ES-I3 (cell line): ENCODE results near the gene LRRC39.
"Not testable (repeated sequence)": the region's sequence is repeated elsewhere in the genome, so short reads cannot be mapped to it uniquely, and the experiment has no call there.

ENCODE experiments used
- H3K36me3 ChIP-seq: 2 replicates; pipeline ENCODE4 v1.6.1; 2013; ENCODE audit warnings: mild to moderate bottlenecking, low read length, control low read depth, moderate library complexity; ENCODE audit not compliant: insufficient read depth
- H3K4me1 ChIP-seq: 2 replicates; pipeline ENCODE4 v1.6.1; 2013; ENCODE audit warnings: mild to moderate bottlenecking, control low read depth, low read length; ENCODE audit not compliant: insufficient read depth
- H3K9ac ChIP-seq: 2 replicates; pipeline ENCODE4 v1.6.1; 2013; ENCODE audit warnings: low read depth, mild to moderate bottlenecking, low read length, moderate library complexity
- H3K9me3 ChIP-seq: 2 replicates; pipeline ENCODE4 v1.6.1; 2013; ENCODE audit warnings: mild to moderate bottlenecking, low read length, moderate library complexity; ENCODE audit not compliant: control insufficient read depth, insufficient read depth

Gene LRRC39

DNA sequence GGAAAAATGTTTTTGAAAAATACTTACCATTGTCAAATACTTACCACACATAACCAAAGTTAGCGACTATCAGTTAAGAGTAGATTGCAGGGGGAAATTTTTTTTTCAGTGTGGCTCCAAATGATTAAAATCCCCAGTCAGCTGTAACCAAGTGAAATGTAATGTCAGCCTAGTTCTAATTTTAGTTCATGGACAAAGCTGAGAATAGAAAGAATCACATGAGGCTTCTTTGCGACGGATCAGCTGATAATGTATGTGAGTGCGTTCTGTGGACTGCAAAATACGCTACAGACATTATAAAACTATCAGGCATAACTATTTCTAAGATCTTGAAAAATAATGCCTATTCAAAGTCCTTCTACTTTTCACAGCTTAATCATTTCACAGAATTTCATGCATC, at the start of gene LRRC39:
TSS of gene LRRC39 (minus strand) at position 166 of the 400 bp plus-strand sequence. CDS start 9,740 bp downstream, outside the sequence.
- Histone ChIP-seq H3K4me1 (no peaks in the 10 kb centered on the region), H3K9me3 (no peaks in the 10 kb centered on the region), H3K36me3 (no peaks in the 10 kb centered on the region), H3K9ac (no peak within 1 kb of the TSS)

DNA sequence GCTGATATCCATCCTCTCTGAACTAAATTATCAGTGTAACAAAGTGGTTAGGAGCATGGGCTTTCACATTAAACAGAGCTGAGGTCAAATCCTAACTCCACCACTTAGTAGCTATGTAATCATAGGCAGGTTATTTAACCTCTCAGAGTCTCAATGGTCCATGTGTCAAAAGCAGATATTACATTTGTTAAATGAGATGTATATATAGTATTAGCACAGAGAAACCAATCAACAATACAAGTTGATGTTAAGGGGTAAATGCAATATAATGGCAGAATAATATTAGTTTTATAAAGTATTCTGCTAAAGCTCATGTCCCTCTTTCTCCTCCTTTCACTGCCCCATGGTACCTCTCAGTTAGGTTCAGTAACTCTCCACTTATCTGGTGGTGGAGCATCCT, 44.4 kb upstream of the LRRC39 start:
- no peaks in the 10 kb centered on the region for H3K9me3 ChIP-seq
- no peaks in the 10 kb centered on the region for H3K4me1 ChIP-seq
- no peak overlapping the region for H3K9ac ChIP-seq

DNA sequence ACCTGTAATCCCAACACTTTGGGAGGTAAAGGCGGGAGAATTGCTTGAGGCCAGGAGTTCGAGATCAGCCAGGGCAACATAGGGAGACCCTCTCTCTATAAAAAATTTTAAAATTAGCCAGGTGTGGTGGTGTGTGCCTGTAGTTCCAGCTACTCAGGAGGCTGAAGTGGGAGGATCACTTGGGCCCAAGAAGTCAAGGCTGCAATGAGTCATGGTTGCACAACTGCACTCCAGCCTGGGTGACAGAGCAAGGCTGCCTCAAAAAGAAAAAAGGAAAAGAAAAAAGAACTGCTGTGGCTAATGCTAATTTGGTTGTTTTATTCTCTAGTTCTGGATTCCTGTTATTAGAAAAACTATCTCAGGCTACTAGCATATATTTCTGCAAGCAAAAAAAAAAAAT, 41.8 kb upstream of the LRRC39 start:
- Histone ChIP-seq H3K9me3 (no peaks in the 10 kb centered on the region), H3K36me3 (no peaks in the 10 kb centered on the region), H3K4me1 (no peaks in the 10 kb centered on the region), H3K9ac (no peak overlapping the region)

More for the DNA sequence above, 44.4 kb upstream of the LRRC39 start:
- no peaks in the 10 kb centered on the region; the same call in 1 of the 2 replicates for H3K36me3 ChIP-seq

DNA sequence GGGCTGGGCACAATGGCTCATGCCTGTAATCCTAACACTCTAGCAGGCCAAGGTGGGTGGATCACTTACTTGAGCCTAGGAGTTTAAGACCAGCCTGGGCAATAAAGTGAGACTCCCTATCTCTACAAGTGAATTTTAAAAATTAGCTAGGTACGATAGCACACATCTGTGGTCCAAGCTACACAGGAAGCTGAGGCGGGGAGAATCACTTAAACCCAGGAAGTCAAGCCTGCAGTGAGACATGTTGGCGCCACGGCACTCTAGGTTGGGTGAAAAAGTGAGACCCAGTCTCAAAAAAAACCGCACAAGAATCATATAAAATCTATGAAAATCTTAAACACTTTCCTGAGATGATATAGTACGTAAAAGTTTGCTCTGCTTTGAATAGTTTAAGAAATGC, 41.4 kb upstream of the LRRC39 start:
- H3K36me3 ChIP-seq, result no peaks in the 10 kb centered on the region
- H3K9me3 ChIP-seq, result no peaks in the 10 kb centered on the region
- H3K9ac ChIP-seq, result no peak overlapping the region
- H3K4me1 ChIP-seq, result no peaks in the 10 kb centered on the region

DNA sequence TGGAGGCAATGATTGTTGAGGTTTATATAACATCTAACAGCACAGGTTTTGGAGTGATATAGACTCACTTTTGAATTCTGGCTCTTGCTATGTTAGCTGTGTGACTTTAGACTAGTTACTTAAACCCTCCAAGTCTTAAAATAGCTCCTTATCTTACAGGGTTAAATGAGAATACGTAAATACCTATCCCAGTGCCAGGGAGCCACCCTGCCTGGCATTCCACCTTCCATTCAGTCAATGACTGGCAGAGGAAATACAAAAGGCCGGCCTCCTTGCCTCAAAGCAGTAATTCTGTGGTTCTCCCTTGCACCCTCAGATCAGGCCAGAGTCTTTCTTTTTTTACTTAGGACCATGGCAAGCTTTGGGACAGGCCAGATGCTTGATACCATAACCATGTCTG, 39.8 kb upstream of the LRRC39 start:
- Histone ChIP-seq H3K9me3 (no peaks in the 10 kb centered on the region), H3K4me1 (no peaks in the 10 kb centered on the region), H3K9ac (no peak overlapping the region), H3K36me3 (no peaks in the 10 kb centered on the region)

DNA sequence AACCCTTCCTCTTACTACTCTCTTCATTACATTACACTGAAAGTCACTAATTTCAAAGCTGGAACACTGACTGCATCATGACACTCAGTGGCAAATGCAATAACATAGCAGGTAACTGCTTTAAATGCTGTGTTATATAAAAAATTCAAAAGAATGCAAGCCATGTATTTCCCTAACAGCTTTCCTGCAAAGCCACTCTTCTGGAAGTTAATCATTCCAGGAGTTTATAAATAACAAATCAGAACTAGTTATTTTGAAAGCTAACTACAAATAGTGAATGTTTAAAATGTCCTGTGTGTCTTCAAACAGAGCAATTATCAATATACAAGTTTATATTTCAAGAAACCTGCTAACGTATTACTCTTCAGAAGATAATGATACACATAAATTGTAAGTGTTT, 37.0 kb upstream of the LRRC39 start:
- no peaks in the 10 kb centered on the region; the same call in 1 of the 2 replicates for H3K36me3 ChIP-seq
- H3K4me1 ChIP-seq, result no peaks in the 10 kb centered on the region

DNA sequence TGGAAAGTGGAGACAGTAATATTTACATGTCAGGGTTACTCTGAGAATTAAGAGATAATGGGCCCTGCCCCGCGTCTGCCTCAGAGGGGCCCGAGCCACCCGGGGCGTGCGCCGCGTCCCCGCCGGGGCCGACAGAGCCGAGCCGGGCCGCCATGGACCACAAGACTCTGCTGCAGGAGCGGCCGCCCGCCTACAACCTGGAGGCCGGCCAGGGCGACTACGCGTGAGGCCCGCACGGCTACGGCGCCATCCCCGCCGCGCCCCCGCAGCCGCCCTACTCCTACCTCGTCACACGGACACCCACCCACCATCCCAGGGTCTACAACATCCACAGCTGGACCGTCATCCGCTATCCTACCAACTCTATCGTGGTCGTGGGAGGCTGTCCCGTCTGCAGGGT, 35.1 kb upstream of the LRRC39 start:
- no peaks in the 10 kb centered on the region; the same call in 1 of the 2 replicates for H3K36me3 ChIP-seq
- no peaks in the 10 kb centered on the region for H3K4me1 ChIP-seq

More for the DNA sequence above, 37.0 kb upstream of the LRRC39 start:
- no peak overlapping the region for H3K9ac ChIP-seq
- no peaks in the 10 kb centered on the region for H3K9me3 ChIP-seq

DNA sequence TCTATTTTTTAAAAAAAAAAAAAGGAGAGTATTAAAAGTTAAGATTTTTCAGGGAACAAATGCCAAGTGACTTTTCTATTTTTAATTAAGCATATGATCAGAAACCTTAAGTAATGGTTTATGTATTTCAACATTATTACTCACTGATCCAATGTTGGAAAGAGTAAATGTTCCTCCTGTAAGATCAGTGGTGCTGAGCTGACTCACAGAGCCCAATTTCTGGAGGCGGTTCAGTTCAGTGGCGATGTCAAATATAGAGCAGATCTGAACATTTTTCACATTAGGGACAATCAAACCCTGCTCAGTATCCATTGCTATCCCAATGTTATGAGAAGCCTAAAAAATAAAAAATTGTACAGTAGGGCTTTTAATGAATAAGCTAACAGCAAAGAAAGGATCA, 28.2 kb upstream of the LRRC39 start:
- Histone ChIP-seq H3K36me3 (no peaks in the 10 kb centered on the region; the same call in 1 of the 2 replicates), H3K9me3 (no peaks in the 10 kb centered on the region), H3K9ac (no peak overlapping the region)

More for the DNA sequence above, 35.1 kb upstream of the LRRC39 start:
- no peaks in the 10 kb centered on the region for H3K9me3 ChIP-seq
- no peak overlapping the region for H3K9ac ChIP-seq

DNA sequence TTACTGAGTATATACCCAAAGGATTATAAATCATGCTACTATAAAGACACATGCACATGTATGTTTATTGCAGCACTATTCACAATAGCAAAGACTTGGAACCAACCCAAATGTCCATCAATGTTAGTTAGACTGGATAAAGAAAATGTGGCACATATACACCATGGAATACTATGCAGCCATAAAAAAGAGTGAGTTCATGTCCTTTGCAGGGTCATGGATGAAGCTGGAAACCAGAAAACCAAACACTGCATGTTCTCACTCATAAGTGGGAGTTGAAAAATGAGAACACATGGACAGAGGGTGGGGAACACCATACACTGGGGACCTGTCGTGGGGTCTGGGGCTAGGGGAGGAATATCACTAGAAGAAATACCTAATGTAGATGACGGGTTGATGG, 27.5 kb upstream of the LRRC39 start:
- H3K9ac ChIP-seq, H3K36me3 ChIP-seq, H3K9me3 ChIP-seq, H3K4me1 ChIP-seq: not testable (repeated sequence)

More for the DNA sequence above, 28.2 kb upstream of the LRRC39 start:
- no peaks in the 10 kb centered on the region for H3K4me1 ChIP-seq

DNA sequence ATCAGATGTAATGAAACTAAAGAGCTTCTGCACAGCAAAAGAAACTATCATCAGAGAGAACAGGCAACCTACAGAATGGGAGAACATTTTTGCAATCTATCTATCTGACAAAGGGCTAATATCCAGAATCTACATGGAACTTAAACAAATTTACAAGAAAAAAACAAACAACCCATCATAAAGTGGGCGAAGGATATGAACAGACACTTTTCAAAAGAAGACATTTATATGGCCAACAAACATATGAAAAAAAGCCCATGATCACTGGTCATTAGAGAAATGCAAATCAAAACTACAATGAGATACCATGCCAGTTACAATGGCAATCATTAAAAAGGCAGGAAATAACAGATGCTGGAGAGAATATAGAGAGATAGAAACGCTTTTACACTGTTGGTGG, 27.0 kb upstream of the LRRC39 start:
- H3K9ac ChIP-seq, H3K9me3 ChIP-seq, H3K4me1 ChIP-seq, H3K36me3 ChIP-seq: not testable (repeated sequence)

DNA sequence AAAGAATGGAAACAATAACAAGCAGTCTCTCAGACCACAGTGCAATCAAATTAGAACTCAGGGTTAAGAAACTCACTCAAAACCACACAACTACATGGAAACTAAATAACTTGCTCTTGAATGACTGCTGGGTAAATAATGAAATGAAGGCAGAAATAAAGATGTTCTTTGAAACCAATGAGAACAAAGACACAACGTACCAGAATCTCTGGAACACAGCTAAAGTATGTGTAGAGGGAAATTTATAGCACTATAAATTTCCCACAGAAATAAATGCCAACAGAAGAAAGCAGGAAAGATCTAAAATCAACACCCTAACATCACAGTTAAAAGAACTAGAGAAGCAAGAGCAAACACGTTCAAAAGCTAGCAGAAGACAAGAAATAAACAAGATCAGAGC, 24.6 kb upstream of the LRRC39 start:
- not testable (repeated sequence) for H3K9ac ChIP-seq, H3K4me1 ChIP-seq, H3K36me3 ChIP-seq, H3K9me3 ChIP-seq

DNA sequence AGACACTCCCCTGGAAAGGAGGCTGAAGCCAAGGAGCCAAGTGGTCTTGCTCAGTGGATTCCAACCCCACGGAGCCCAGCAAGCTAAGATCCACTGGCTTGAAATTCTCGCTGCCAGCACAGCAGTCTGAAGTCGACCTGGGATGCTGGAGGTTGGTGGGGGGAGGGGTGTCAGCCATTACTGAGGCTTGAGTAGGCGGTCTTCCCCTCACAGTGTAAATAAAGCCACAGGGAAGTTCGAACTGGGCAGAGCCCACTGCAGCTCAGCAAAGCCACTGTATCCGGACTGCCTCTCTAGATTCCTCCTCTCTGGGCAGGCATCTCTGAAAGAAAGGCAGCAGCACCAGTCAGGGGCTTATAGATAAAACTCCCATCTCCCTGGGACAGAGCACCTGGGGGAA, 22.0 kb upstream of the LRRC39 start:
- not testable (repeated sequence) for H3K9ac ChIP-seq, H3K9me3 ChIP-seq, H3K36me3 ChIP-seq, H3K4me1 ChIP-seq

DNA sequence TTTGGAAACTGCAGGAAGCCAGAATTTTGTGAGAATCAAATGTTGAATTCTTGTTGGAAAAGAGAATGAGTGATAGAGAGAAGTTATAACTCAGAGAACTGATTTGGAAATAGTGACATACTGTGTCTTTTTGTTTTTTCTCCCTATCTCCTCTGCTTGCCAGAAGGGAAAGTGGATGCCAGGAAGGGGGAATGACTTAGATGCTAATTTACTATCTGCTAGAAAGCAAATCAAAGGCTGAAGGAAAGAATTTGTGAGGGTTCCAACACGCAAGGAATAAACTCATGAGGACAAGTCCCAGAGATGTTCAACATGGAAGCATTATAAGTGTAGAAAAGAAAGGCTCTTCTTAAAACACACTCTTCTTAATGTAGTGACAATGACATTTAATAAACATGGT, 20.5 kb upstream of the LRRC39 start:
- no peak overlapping the region for H3K9ac ChIP-seq
- H3K9me3 ChIP-seq, result no peaks in the 10 kb centered on the region
- H3K36me3 ChIP-seq, result no peaks in the 10 kb centered on the region

DNA sequence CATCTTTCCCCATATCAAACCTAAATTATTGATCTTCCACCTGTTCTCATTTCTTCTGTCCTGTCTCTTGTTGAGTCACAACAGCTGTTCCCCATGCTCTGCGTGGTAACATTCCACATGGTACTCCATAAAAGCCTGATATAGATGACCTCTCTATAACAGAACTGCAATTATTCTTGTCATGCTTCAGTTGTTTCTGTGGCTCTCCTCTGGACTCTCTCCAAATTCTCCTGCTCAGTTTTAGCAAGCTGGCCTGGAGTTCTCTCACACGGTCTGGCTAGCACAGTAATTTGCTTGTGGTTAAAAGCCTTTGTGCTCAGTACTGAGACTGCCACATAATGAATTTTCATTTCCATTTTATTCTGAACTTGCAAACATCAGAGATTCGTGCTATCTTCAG, 10.6 kb upstream of the LRRC39 start:
- Histone ChIP-seq H3K9me3 (no peaks in the 10 kb centered on the region), H3K4me1 (no peaks in the 10 kb centered on the region), H3K36me3 (no peaks in the 10 kb centered on the region), H3K9ac (no peak overlapping the region)

More for the DNA sequence above, 20.5 kb upstream of the LRRC39 start:
- H3K4me1 ChIP-seq, result no peaks in the 10 kb centered on the region

DNA sequence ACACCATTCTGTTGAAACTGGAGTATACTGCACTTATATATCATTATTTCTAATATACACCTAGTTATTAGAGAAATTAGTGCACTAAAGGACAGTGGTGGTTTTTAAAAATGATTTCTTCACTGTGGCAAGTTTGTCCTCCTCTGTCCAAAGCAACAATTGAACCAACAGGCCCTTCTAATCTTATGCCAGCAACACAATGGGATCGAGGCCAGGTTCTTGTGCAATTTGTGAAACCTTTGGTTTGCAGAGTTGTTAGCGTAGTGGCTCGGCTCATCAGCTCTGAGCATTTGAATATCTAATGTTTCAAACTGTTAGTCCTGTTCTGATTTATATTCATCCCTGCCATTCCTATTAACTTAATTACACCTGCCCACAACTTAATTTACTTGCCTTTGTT, 9.9 kb upstream of the LRRC39 start:
- Histone ChIP-seq H3K9me3 (no peaks in the 10 kb centered on the region), H3K4me1 (no peaks in the 10 kb centered on the region), H3K36me3 (no peaks in the 10 kb centered on the region), H3K9ac (no peak overlapping the region)

DNA sequence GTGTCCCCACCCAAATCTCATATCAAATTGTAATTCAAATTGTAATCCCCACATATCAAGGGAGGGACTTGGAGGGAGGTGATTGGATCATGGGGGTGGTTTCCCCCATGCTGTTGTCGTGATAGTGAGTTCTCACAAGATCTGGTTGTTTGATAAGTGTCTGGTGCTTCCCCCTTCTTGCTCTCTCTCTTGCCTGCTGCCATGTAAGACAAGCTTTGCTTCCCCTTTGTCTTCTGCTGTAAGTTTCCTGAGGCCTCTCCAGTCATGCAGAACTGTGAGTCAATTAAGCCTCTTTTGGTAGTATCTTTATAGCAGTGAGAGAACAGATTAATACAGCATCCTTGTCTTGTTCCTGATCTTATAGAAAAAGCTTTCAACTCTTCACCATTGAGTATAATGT, 6.5 kb upstream of the LRRC39 start:
- Histone ChIP-seq H3K9me3 (no peaks in the 10 kb centered on the region), H3K9ac (no peak overlapping the region), H3K4me1 (no peaks in the 10 kb centered on the region), H3K36me3 (no peaks in the 10 kb centered on the region)
